Body of pancreas (tissue), 4 donors: ENCODE data around the gene PSD.

ENCODE experiments used
- POLR2A ChIP-seq, 3 donors: fragments of 450-650 bp; IDR thresholded peaks; one replicate each; pipeline ENCODE4 v1.6.1; 2016; ENCODE audit warnings: antibody characterized with exemption in 3 of 3, mild to moderate bottlenecking in 2 of 3
- TF ChIP-seq, protein P1 (sequence below), 7 experiments: fragments of 450-650 bp in 4 of 7; fragments of 200-600 bp in 3 of 7; sonication (generic) in 3 of 7; IDR thresholded peaks; one replicate each; pipeline ENCODE4 v1.5.1; 2016 to 2019; ENCODE audit warnings: antibody characterized with exemption in 7 of 7

- TF ChIP-seq, protein P1, sequence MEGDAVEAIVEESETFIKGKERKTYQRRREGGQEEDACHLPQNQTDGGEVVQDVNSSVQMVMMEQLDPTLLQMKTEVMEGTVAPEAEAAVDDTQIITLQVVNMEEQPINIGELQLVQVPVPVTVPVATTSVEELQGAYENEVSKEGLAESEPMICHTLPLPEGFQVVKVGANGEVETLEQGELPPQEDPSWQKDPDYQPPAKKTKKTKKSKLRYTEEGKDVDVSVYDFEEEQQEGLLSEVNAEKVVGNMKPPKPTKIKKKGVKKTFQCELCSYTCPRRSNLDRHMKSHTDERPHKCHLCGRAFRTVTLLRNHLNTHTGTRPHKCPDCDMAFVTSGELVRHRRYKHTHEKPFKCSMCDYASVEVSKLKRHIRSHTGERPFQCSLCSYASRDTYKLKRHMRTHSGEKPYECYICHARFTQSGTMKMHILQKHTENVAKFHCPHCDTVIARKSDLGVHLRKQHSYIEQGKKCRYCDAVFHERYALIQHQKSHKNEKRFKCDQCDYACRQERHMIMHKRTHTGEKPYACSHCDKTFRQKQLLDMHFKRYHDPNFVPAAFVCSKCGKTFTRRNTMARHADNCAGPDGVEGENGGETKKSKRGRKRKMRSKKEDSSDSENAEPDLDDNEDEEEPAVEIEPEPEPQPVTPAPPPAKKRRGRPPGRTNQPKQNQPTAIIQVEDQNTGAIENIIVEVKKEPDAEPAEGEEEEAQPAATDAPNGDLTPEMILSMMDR (IDR thresholded peaks at IDR 0.05): no peak
- no peak for TF ChIP-seq POLR2A (IDR thresholded peaks at IDR 0.05)
Observed at GRCh38 chr10:102411341-102412255, 7.0 kb downstream of the PSD start.
